Gastroesophageal sphincter (tissue), 4 donors: ENCODE data around the gene HELZ. TPM values are rescaled to one million over a fixed set of nuclear protein-coding genes. Genes with fewer than 3 reads are reported as not detected.
"Not testable (repeated sequence)": the region's sequence is repeated elsewhere in the genome, so short reads cannot be mapped to it uniquely, and the experiment has no call there.

Experiments
- ATAC-seq: fragments of 150-250 bp; one replicate; pipeline ENCODE4 v1.9.1; 2016; ENCODE audit warnings: mild to moderate bottlenecking, moderate library complexity
- H3K27ac ChIP-seq, 4 donors: fragments of 200-600 bp; sonication (generic) in 3 of 4; 1 replicate in 3 of 4; 2 replicates in 1 of 4; pipeline ENCODE4 v1.5.1; 2016 to 2019
- H3K27me3 ChIP-seq: fragments of 200-600 bp; sonication (generic); one replicate; pipeline ENCODE4 v1.5.1; 2019
- H3K36me3 ChIP-seq, 2 donors: fragments of 200-600 bp; sonication (generic); one replicate each; pipeline ENCODE4 v1.5.1; 2019; ENCODE audit warnings: control low read depth in 1 of 2
- H3K4me1 ChIP-seq, 3 donors: fragments of 200-600 bp; sonication (generic); 1 replicate in 2 of 3; 2 replicates in 1 of 3; pipeline ENCODE4 v1.5.1; 2016 to 2019; ENCODE audit warnings: control low read depth in 2 of 3
- H3K4me3 ChIP-seq, 2 donors: fragments of 200-600 bp; sonication (generic); one replicate each; pipeline ENCODE4 v1.5.1; 2019; ENCODE audit warnings: mild to moderate bottlenecking in 1 of 2, moderate library complexity in 1 of 2
- H3K9me3 ChIP-seq, 3 donors: fragments of 200-600 bp; sonication (generic); one replicate each; pipeline ENCODE4 v1.5.1; 2017 to 2019; ENCODE audit warnings: control low read depth in 2 of 3
- EP300 ChIP-seq: sonication (generic); formaldehyde crosslinking; IDR thresholded peaks from one replicate; pipeline ENCODE4 v1.6.1; 2017; ENCODE audit warnings: antibody characterized with exemption, mild to moderate bottlenecking
- POLR2A ChIP-seq, 2 donors: fragments of 450-650 bp; IDR thresholded peaks; one replicate each; pipeline ENCODE4 v1.6.1; 2017; ENCODE audit warnings: antibody characterized with exemption in 2 of 2, mild to moderate bottlenecking in 2 of 2, moderate library complexity in 1 of 2
- POLR2AphosphoS5 ChIP-seq: sonication (generic); formaldehyde crosslinking; IDR thresholded peaks from one replicate; pipeline ENCODE4 v1.6.1; 2017; ENCODE audit warnings: antibody characterized with exemption
- WGBS, 2 donors: methylation state at CpG; one replicate each; pipeline ENCODE4 v1.1.5; 2018; ENCODE audit warnings: low coverage in 1 of 2; 5-methylcytosine and 5-hydroxymethylcytosine counted together
- total RNA-seq, 4 donors: library from RNA; depleted of rRNA; stranded (reverse); fragments of >200 nt; gene quantifications; one replicate each; pipeline ENCODE4 v1.1.0, GENCODE V29; 2016
- TF ChIP-seq, protein P1 (sequence below), 4 experiments: fragments of 200-600 bp in 2 of 4; fragments of 450-650 bp in 2 of 4; sonication (generic) in 1 of 4; IDR thresholded peaks; one replicate each; pipeline ENCODE4 v1.5.1; 2017 to 2019; ENCODE audit warnings: antibody characterized with exemption in 4 of 4, mild to moderate bottlenecking in 2 of 4, moderate library complexity in 2 of 4

HELZ gene
- total RNA-seq, 4 donors from 2014 or later = 43.7 to 70.2 (median 58.3) TPM

- Histone ChIP-seq H3K9me3 (no peaks in the 10 kb centered on the region), H3K4me3 (no peak overlapping the region), H3K27ac (no peak overlapping the region), H3K4me1 (peaks cover 0 to 16% (median 0%) of the 10 kb centered on the region in 3 donors), H3K27me3 (no peaks in the 10 kb centered on the region), H3K36me3 (no peaks in the 10 kb centered on the region)
- WGBS, 2 donors = 90 to 96% methylated on average over 2 to 5 of the region's 5 CpGs
- no peak for ATAC-seq
- no peak for TF ChIP-seq POLR2A (IDR thresholded peaks at IDR 0.05)
- TF ChIP-seq, protein P1, sequence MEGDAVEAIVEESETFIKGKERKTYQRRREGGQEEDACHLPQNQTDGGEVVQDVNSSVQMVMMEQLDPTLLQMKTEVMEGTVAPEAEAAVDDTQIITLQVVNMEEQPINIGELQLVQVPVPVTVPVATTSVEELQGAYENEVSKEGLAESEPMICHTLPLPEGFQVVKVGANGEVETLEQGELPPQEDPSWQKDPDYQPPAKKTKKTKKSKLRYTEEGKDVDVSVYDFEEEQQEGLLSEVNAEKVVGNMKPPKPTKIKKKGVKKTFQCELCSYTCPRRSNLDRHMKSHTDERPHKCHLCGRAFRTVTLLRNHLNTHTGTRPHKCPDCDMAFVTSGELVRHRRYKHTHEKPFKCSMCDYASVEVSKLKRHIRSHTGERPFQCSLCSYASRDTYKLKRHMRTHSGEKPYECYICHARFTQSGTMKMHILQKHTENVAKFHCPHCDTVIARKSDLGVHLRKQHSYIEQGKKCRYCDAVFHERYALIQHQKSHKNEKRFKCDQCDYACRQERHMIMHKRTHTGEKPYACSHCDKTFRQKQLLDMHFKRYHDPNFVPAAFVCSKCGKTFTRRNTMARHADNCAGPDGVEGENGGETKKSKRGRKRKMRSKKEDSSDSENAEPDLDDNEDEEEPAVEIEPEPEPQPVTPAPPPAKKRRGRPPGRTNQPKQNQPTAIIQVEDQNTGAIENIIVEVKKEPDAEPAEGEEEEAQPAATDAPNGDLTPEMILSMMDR (IDR thresholded peaks at IDR 0.05) = no peak
- no peak for TF ChIP-seq POLR2AphosphoS5
- TF ChIP-seq EP300 = no peak
Observed at GRCh38 chr17:67256075-67256732, 11.2 kb upstream of the HELZ start.

DNA sequence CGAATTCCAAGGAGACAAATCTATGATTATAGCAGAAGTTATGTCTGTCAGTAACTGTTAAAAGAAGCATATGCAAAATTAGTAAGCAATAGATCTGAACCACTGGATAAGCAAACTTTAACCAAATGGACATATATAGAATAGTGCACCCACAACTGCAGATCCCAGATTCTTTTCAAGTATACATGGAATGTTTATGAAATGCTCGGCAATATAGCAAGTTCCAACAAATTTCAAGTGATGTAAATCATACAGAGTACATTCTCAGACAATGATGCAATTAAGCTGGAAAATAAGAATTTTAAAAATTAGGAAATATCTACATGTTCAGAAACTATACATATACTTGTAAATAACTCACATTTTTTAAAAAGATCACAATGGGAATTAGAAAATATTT lies 8.4 kb upstream of the HELZ start:
- no peak for ATAC-seq
- 51 to 56% methylated on average over 2 of the region's 2 CpGs for WGBS, 2 donors

DNA sequence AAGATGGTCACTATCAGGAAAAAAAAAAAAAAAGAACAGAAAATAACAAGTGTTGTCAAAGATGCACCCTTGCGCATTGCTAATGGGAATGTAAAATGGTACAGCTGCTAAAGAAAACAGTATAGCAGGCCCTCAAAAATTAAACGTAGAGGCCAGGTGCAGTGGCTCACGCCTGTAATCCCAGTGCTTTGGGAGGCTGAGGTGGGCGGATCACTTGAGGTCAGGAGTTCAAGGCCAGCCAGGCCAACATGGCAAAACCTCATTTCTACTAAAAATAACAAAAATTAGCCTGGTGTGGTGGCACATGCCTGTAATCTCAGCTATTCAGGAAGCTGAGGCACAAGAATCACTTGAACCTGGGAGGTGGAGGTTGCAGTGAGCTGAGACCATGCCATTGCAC lies 6.6 kb upstream of the HELZ start:
- ATAC-seq, H3K27me3 ChIP-seq, H3K9me3 ChIP-seq, H3K4me3 ChIP-seq, H3K27ac ChIP-seq, H3K4me1 ChIP-seq, H3K36me3 ChIP-seq: not testable (repeated sequence)
- WGBS, 2 donors = 71 to 85% methylated on average over 3 to 4 of the region's 4 CpGs

More for the DNA sequence above, 8.4 kb upstream of the HELZ start:
- Histone ChIP-seq H3K4me1 (peaks cover 0 to 6% (median 0%) of the 10 kb centered on the region in 3 donors), H3K4me3 (no peak overlapping the region), H3K27ac (no peak overlapping the region), H3K36me3 (no peaks in the 10 kb centered on the region), H3K27me3 (no peaks in the 10 kb centered on the region), H3K9me3 (no peaks in the 10 kb centered on the region)
- no peak for TF ChIP-seq POLR2AphosphoS5
- TF ChIP-seq, protein P1 (IDR thresholded peaks at IDR 0.05) = no peak
- TF ChIP-seq EP300 = no peak
- TF ChIP-seq POLR2A (IDR thresholded peaks at IDR 0.05) = no peak

DNA sequence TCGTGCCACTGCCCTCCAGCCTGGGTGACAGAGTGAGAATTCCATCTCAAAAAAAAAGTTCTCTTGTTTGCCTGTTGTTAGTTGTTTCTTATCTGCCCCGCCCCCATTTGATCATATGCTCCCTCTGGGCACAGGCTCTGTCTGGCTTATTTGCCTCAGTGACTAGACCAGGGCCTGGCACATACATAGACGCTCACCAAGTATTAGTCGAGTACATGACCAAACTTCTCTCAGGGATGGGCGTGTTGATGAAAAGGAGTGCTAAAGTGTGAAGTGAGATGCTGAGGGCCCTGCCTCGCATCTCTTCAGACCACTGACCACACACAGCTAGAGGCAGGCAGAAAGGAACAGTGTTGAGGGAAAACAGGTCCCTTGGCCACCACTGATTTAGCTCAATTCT lies 3.3 kb upstream of the HELZ start:
- Histone ChIP-seq H3K36me3 (no peaks in the 10 kb centered on the region), H3K27ac (no peak overlapping the region), H3K27me3 (no peaks in the 10 kb centered on the region), H3K4me1 (peaks cover 0 to 24% (median 10%) of the 10 kb centered on the region in 3 donors), H3K9me3 (no peaks in the 10 kb centered on the region), H3K4me3 (no peak overlapping the region)
- 93 to 100% methylated on average over 2 to 6 of the region's 6 CpGs for WGBS, 2 donors
- ATAC-seq = no peak
- TF ChIP-seq POLR2A (IDR thresholded peaks at IDR 0.05) (no peak), EP300 (no peak), POLR2AphosphoS5 (no peak)
- TF ChIP-seq, protein P1 (IDR thresholded peaks at IDR 0.05) = no peak

GRCh38 chr17:67247416-67247900 lies 2.5 kb upstream of the HELZ start:
- Histone ChIP-seq H3K27me3 (no peaks in the 10 kb centered on the region), H3K36me3 (no peaks in the 10 kb centered on the region), H3K4me1 (peaks cover 0 to 33% (median 10%) of the 10 kb centered on the region in 3 donors), H3K9me3 (no peaks in the 10 kb centered on the region), H3K27ac (no peak overlapping the region), H3K4me3 (no peak overlapping the region)
- TF ChIP-seq POLR2A (IDR thresholded peaks at IDR 0.05) (no peak), EP300 (no peak), POLR2AphosphoS5 (no peak)
- TF ChIP-seq, protein P1 (IDR thresholded peaks at IDR 0.05) = no peak
- no peak for ATAC-seq
- WGBS, 2 donors = 90 to 98% methylated on average over 2 to 11 of the region's 12 CpGs
